Ectodermal cell (in vitro differentiated cells): ENCODE results near the gene TLCD4.

Experiments
- H3K27ac ChIP-seq: 2 replicates; pipeline ENCODE4 v1.7.0; 2013; ENCODE audit warnings: mild to moderate bottlenecking, low read depth, low read length; ENCODE audit not compliant: insufficient read depth, poor library complexity, severe bottlenecking
- H3K27me3 ChIP-seq: 2 replicates; pipeline ENCODE4 v1.7.0; 2013; ENCODE audit warnings: mild to moderate bottlenecking, low read length; ENCODE audit not compliant: insufficient read depth, control insufficient read depth, poor library complexity, severe bottlenecking
- H3K36me3 ChIP-seq: one replicate; pipeline ENCODE4 v1.7.0; 2013; ENCODE audit warnings: low read length; ENCODE audit not compliant: control insufficient read depth, insufficient read depth
- H3K4me1 ChIP-seq: one replicate; pipeline ENCODE4 v1.7.0; 2013; ENCODE audit warnings: low read length; ENCODE audit not compliant: control insufficient read depth, insufficient read depth
- H3K4me3 ChIP-seq: 2 replicates; pipeline ENCODE4 v1.7.0; 2013; ENCODE audit warnings: low read depth, low read length, control low read depth; ENCODE audit not compliant: insufficient read depth
- H3K9me3 ChIP-seq: 2 replicates; pipeline ENCODE4 v1.7.0; 2013; ENCODE audit warnings: mild to moderate bottlenecking, low read length, moderate library complexity; ENCODE audit not compliant: control insufficient read depth
- WGBS, 2 experiments: methylation state at CpG; one replicate each; pipeline ENCODE4 v1.1.7; 2013; ENCODE audit warnings: missing lambda C conversion rate in 2 of 2; 5-methylcytosine and 5-hydroxymethylcytosine counted together

TLCD4 gene

GRCh38 chr1:95094923-95095322, 22.2 kb upstream of the TLCD4 start:
- no peaks in the 10 kb centered on the region for H3K4me1 ChIP-seq
- 87 to 100% methylated on average over 1 to 2 of the region's 2 CpGs for WGBS, 2 experiments
- H3K4me3 ChIP-seq: no peak overlapping the region
- H3K36me3 ChIP-seq: no peaks in the 10 kb centered on the region
- H3K9me3 ChIP-seq: peaks cover under 1% of the 10 kb centered on the region
- no peaks in the 10 kb centered on the region for H3K27me3 ChIP-seq
- H3K27ac ChIP-seq: no peak overlapping the region

- H3K27me3 ChIP-seq: no peaks in the 10 kb centered on the region
- no peaks in the 10 kb centered on the region for H3K4me1 ChIP-seq
- no peaks in the 10 kb centered on the region for H3K9me3 ChIP-seq
- H3K4me3 ChIP-seq: no peak overlapping the region
- 96 to 98% methylated on average over 2 of the region's 2 CpGs for WGBS, 2 experiments
- no peak overlapping the region for H3K27ac ChIP-seq
- no peaks in the 10 kb centered on the region for H3K36me3 ChIP-seq
These were observed 21.3 kb upstream of the TLCD4 start for GRCh38 chr1:95095833-95096217.

GRCh38 chr1:95096218-95096841, 20.8 kb upstream of the TLCD4 start:
- H3K27ac ChIP-seq: no peak overlapping the region
- H3K36me3 ChIP-seq: no peaks in the 10 kb centered on the region
- H3K27me3 ChIP-seq: no peaks in the 10 kb centered on the region
- H3K9me3 ChIP-seq: no peaks in the 10 kb centered on the region
- WGBS, 2 experiments: 93 to 95% methylated on average over 5 of the region's 6 CpGs
- no peak overlapping the region for H3K4me3 ChIP-seq
- no peaks in the 10 kb centered on the region for H3K4me1 ChIP-seq

- WGBS, 2 experiments: 92 to 96% methylated on average over 4 of the region's 4 CpGs
- no peak overlapping the region for H3K27ac ChIP-seq
- H3K27me3 ChIP-seq: no peaks in the 10 kb centered on the region
- no peaks in the 10 kb centered on the region for H3K9me3 ChIP-seq
- no peaks in the 10 kb centered on the region for H3K36me3 ChIP-seq
- no peaks in the 10 kb centered on the region for H3K4me1 ChIP-seq
- H3K4me3 ChIP-seq: no peak overlapping the region
These were observed 19.7 kb upstream of the TLCD4 start for GRCh38 chr1:95097426-95097825.

- Histone ChIP-seq H3K27me3 (no peaks in the 10 kb centered on the region), H3K4me1 (no peaks in the 10 kb centered on the region), H3K9me3 (no peaks in the 10 kb centered on the region), H3K4me3 (no peak overlapping the region), H3K27ac (no peak overlapping the region), H3K36me3 (no peaks in the 10 kb centered on the region)
- 90 to 91% methylated on average over 4 of the region's 4 CpGs for WGBS, 2 experiments
These were observed 19.0 kb upstream of the TLCD4 start for GRCh38 chr1:95098196-95098595.

- no peaks in the 10 kb centered on the region for H3K27me3 ChIP-seq
- no peaks in the 10 kb centered on the region for H3K9me3 ChIP-seq
- no peak overlapping the region for H3K4me3 ChIP-seq
- no peaks in the 10 kb centered on the region for H3K4me1 ChIP-seq
- no peaks in the 10 kb centered on the region for H3K36me3 ChIP-seq
- WGBS, 2 experiments: 91 to 92% methylated on average over 2 of the region's 2 CpGs
- H3K27ac ChIP-seq: no peak overlapping the region
These were observed 8.4 kb upstream of the TLCD4 start for GRCh38 chr1:95108792-95109191.

- Histone ChIP-seq H3K36me3 (no peaks in the 10 kb centered on the region), H3K27ac (no peak overlapping the region), H3K4me1 (no peaks in the 10 kb centered on the region), H3K9me3 (no peaks in the 10 kb centered on the region), H3K4me3 (no peak overlapping the region), H3K27me3 (peaks cover 1% of the 10 kb centered on the region)
- WGBS, 2 experiments: 80 to 100% methylated on average over 1 of the region's 1 CpG
These were observed 6.1 kb upstream of the TLCD4 start for GRCh38 chr1:95111014-95111413.

GRCh38 chr1:95113684-95114083, 3.5 kb upstream of the TLCD4 start:
- Histone ChIP-seq H3K36me3 (no peaks in the 10 kb centered on the region), H3K4me1 (no peaks in the 10 kb centered on the region), H3K27ac (no peak overlapping the region), H3K27me3 (peaks cover 17% of the 10 kb centered on the region), H3K4me3 (no peak overlapping the region), H3K9me3 (no peaks in the 10 kb centered on the region)
- WGBS, 2 experiments: 100% methylated on average over 1 of the region's 1 CpG

GRCh38 chr1:95115708-95116137, 1.4 kb upstream of the TLCD4 start:
- WGBS, 2 experiments: 87 to 90% methylated on average over 3 of the region's 3 CpGs
- H3K27me3 ChIP-seq: peaks cover 26% of the 10 kb centered on the region
- no peaks in the 10 kb centered on the region for H3K9me3 ChIP-seq
- no peak overlapping the region for H3K27ac ChIP-seq
- no peak overlapping the region for H3K4me3 ChIP-seq
- H3K36me3 ChIP-seq: no peaks in the 10 kb centered on the region
- H3K4me1 ChIP-seq: no peaks in the 10 kb centered on the region

- Histone ChIP-seq H3K9me3 (no peaks in the 10 kb centered on the region), H3K27ac (no peak overlapping the region), H3K4me1 (no peaks in the 10 kb centered on the region), H3K36me3 (no peaks in the 10 kb centered on the region), H3K4me3 (peak overlapping the region; percentile 77), H3K27me3 (peaks cover 26% of the 10 kb centered on the region)
- WGBS, 2 experiments: 0 to 3% methylated on average over 16 to 17 of the region's 17 CpGs
These were observed 462 bp upstream of the TLCD4 start for GRCh38 chr1:95116580-95117206.
